ENCODE results near the gene PTPN13. TPM values are rescaled to one million over a fixed set of nuclear protein-coding genes. Genes with fewer than 3 reads are reported as not detected.

The PTPN13 gene
- total and polyA plus RNA-seq, 2 experiments from 2014 or later = 13.0 to 43.2 TPM

- Histone ChIP-seq H3K4me3 (no peak overlapping the region), H3K36me3 (ENCODE audit: low read depth) (no peaks in the 10 kb centered on the region), H3K27me3 (replicated peaks; ENCODE audit: insufficient read depth) (no peaks in the 10 kb centered on the region), H3K79me2 (ENCODE audit: insufficient read depth) (no peaks in the 10 kb centered on the region), H3K4me1 (ENCODE audit: insufficient read depth) (peaks cover 13% of the 10 kb centered on the region), H3K9me2 (ENCODE audit: insufficient read depth) (no peaks in the 10 kb centered on the region), H4K20me1 (ENCODE audit: insufficient read depth) (no peaks in the 10 kb centered on the region), H2AFZ (no peak overlapping the region), H3K27ac (no peak overlapping the region), H3K9me3 (ENCODE audit: low read depth) (no peaks in the 10 kb centered on the region), H3K9ac (no peak overlapping the region), H3F3A (ENCODE audit: insufficient read depth) (no peaks in the 10 kb centered on the region), H3K4me2 (ENCODE audit: unreplicated experiment) (no peak overlapping the region)
- TF ChIP-seq EZH2phosphoT487 (IDR thresholded peaks at IDR 0.05; ENCODE audit: insufficient read depth, low read depth) (no peak), EZH2 (IDR thresholded peaks at IDR 0.05; ENCODE audit: insufficient read depth, poor library complexity, severe bottlenecking) (no peak)
- WGBS, 2 experiments (ENCODE audit: low coverage in 1 of 2, low lambda C conversion rate in 2 of 2, missing lambda C conversion rate in 2 of 2) = 91 to 93% methylated on average over 2 of the region's 2 CpGs
- no peak for DNase-seq
- in situ Hi-C loops (cut with MboI) = no loop called here
Observed at GRCh38 chr4:86560447-86560846, 33.7 kb upstream of the PTPN13 start.

- in situ Hi-C loops (cut with MboI) = no loop called here
- H3K36me3 ChIP-seq (ENCODE audit: low read depth) = no peaks in the 10 kb centered on the region
- no peak overlapping the region for H2AFZ ChIP-seq
- H3K9me3 ChIP-seq (ENCODE audit: low read depth) = no peaks in the 10 kb centered on the region
- no peak overlapping the region for H3K27ac ChIP-seq
- H3K4me1 ChIP-seq (ENCODE audit: insufficient read depth) = peaks cover 13% of the 10 kb centered on the region
- WGBS, 2 experiments (ENCODE audit: low coverage in 1 of 2, low lambda C conversion rate in 2 of 2, missing lambda C conversion rate in 2 of 2) = 91 to 96% methylated on average over 1 of the region's 1 CpG
- no peaks in the 10 kb centered on the region for H4K20me1 ChIP-seq (ENCODE audit: insufficient read depth)
- H3K4me2 ChIP-seq (ENCODE audit: unreplicated experiment) = no peak overlapping the region
- H3K79me2 ChIP-seq (ENCODE audit: insufficient read depth) = no peaks in the 10 kb centered on the region
- no peaks in the 10 kb centered on the region for H3K9me2 ChIP-seq (ENCODE audit: insufficient read depth)
- DNase-seq = no peak
- no peak overlapping the region for H3K4me3 ChIP-seq
- H3F3A ChIP-seq (ENCODE audit: insufficient read depth) = no peaks in the 10 kb centered on the region
- no peaks in the 10 kb centered on the region for H3K27me3 ChIP-seq (replicated peaks; ENCODE audit: insufficient read depth)
- TF ChIP-seq EZH2phosphoT487 (IDR thresholded peaks at IDR 0.05; ENCODE audit: insufficient read depth, low read depth) (no peak), EZH2 (IDR thresholded peaks at IDR 0.05; ENCODE audit: insufficient read depth, poor library complexity, severe bottlenecking) (no peak)
- no peak overlapping the region for H3K9ac ChIP-seq
Observed at GRCh38 chr4:86561256-86561655, 32.9 kb upstream of the PTPN13 start.

- no peak for DNase-seq
- no peaks in the 10 kb centered on the region for H3K27me3 ChIP-seq (replicated peaks; ENCODE audit: insufficient read depth)
- no peaks in the 10 kb centered on the region for H3K36me3 ChIP-seq (ENCODE audit: low read depth)
- H2AFZ ChIP-seq = no peak overlapping the region
- no peaks in the 10 kb centered on the region for H3F3A ChIP-seq (ENCODE audit: insufficient read depth)
- H3K9me3 ChIP-seq (ENCODE audit: low read depth) = no peaks in the 10 kb centered on the region
- in situ Hi-C loops (cut with MboI) = no loop called here
- no peak overlapping the region for H3K27ac ChIP-seq
- no peak overlapping the region for H3K4me3 ChIP-seq
- H3K4me2 ChIP-seq (ENCODE audit: unreplicated experiment) = no peak overlapping the region
- H3K9me2 ChIP-seq (ENCODE audit: insufficient read depth) = no peaks in the 10 kb centered on the region
- H3K9ac ChIP-seq = no peak overlapping the region
- TF ChIP-seq EZH2 (IDR thresholded peaks at IDR 0.05; ENCODE audit: insufficient read depth, poor library complexity, severe bottlenecking) (no peak), EZH2phosphoT487 (IDR thresholded peaks at IDR 0.05; ENCODE audit: insufficient read depth, low read depth) (no peak)
- no peaks in the 10 kb centered on the region for H4K20me1 ChIP-seq (ENCODE audit: insufficient read depth)
- 92 to 95% methylated on average over 2 of the region's 2 CpGs for WGBS, 2 experiments (ENCODE audit: low coverage in 1 of 2, low lambda C conversion rate in 2 of 2, missing lambda C conversion rate in 2 of 2)
- no peaks in the 10 kb centered on the region for H3K4me1 ChIP-seq (ENCODE audit: insufficient read depth)
- no peaks in the 10 kb centered on the region for H3K79me2 ChIP-seq (ENCODE audit: insufficient read depth)
Observed at GRCh38 chr4:86563416-86563815, 30.7 kb upstream of the PTPN13 start.

DNA sequence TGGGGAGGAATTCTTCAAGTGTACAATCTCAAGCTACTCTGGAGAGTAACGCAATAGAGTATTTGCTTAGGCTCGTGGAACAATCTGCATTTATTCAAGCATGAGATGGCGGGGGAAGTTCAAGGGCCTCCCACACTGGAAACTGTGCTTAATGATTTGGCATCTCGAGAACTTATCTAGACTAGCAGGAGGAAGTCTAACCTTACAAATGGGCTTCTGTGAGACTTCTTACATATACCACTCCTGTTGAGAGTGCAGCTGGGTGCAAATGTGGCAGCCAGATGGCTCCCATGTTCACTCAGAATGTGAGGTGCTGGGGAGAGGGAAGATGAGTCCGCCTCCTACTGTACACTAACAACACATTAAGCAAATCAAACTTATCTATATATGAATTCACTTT, 29.3 kb upstream of the PTPN13 start:
- Histone ChIP-seq H3K27me3 (replicated peaks; ENCODE audit: insufficient read depth) (no peaks in the 10 kb centered on the region), H3K79me2 (ENCODE audit: insufficient read depth) (no peaks in the 10 kb centered on the region), H3K4me2 (ENCODE audit: unreplicated experiment) (no peak overlapping the region), H3K4me3 (no peak overlapping the region), H3K9ac (no peak overlapping the region), H3K4me1 (ENCODE audit: insufficient read depth) (no peaks in the 10 kb centered on the region), H3K36me3 (ENCODE audit: low read depth) (no peaks in the 10 kb centered on the region), H3F3A (ENCODE audit: insufficient read depth) (no peaks in the 10 kb centered on the region), H2AFZ (no peak overlapping the region), H3K9me3 (ENCODE audit: low read depth) (no peaks in the 10 kb centered on the region), H3K9me2 (ENCODE audit: insufficient read depth) (no peaks in the 10 kb centered on the region), H3K27ac (no peak overlapping the region), H4K20me1 (ENCODE audit: insufficient read depth) (no peaks in the 10 kb centered on the region)
- in situ Hi-C loops (cut with MboI) = no loop called here
- 74 to 79% methylated on average over 5 of the region's 5 CpGs for WGBS, 2 experiments (ENCODE audit: low coverage in 1 of 2, low lambda C conversion rate in 2 of 2, missing lambda C conversion rate in 2 of 2)
- TF ChIP-seq EZH2 (IDR thresholded peaks at IDR 0.05; ENCODE audit: insufficient read depth, poor library complexity, severe bottlenecking) (no peak), EZH2phosphoT487 (IDR thresholded peaks at IDR 0.05; ENCODE audit: insufficient read depth, low read depth) (no peak)
- DNase-seq = no peak

- DNase-seq = no peak
- Histone ChIP-seq H3K4me1 (ENCODE audit: insufficient read depth) (no peaks in the 10 kb centered on the region), H3K79me2 (ENCODE audit: insufficient read depth) (no peaks in the 10 kb centered on the region), H3F3A (ENCODE audit: insufficient read depth) (no peaks in the 10 kb centered on the region), H3K4me3 (no peak overlapping the region), H2AFZ (no peak overlapping the region), H4K20me1 (ENCODE audit: insufficient read depth) (no peaks in the 10 kb centered on the region), H3K4me2 (ENCODE audit: unreplicated experiment) (no peak overlapping the region), H3K9me2 (ENCODE audit: insufficient read depth) (no peaks in the 10 kb centered on the region), H3K27ac (no peak overlapping the region), H3K9me3 (ENCODE audit: low read depth) (no peaks in the 10 kb centered on the region), H3K27me3 (replicated peaks; ENCODE audit: insufficient read depth) (no peaks in the 10 kb centered on the region), H3K36me3 (ENCODE audit: low read depth) (no peaks in the 10 kb centered on the region), H3K9ac (no peak overlapping the region)
- in situ Hi-C loops (cut with MboI) = no loop called here
- WGBS, 2 experiments (ENCODE audit: low coverage in 1 of 2, low lambda C conversion rate in 2 of 2, missing lambda C conversion rate in 2 of 2) = 93 to 97% methylated on average over 2 of the region's 2 CpGs
- no peak for TF ChIP-seq EZH2 (IDR thresholded peaks at IDR 0.05; ENCODE audit: insufficient read depth, poor library complexity, severe bottlenecking)
- TF ChIP-seq EZH2phosphoT487 (IDR thresholded peaks at IDR 0.05; ENCODE audit: insufficient read depth, low read depth) = no peak
Observed at GRCh38 chr4:86565651-86566050, 28.5 kb upstream of the PTPN13 start.

Measured in GM23248 (cell line).